PFSK-1 (cell line): Measurements from ENCODE around the gene PCDHGA1.

Experiments used
- POLR2AphosphoS5 ChIP-seq: IDR thresholded peaks from 2 replicates; pipeline ENCODE4 v1.6.1; 2012; ENCODE audit warnings: low read depth, mild to moderate bottlenecking, control low read depth, low read length, moderate library complexity
- REST ChIP-seq, 2 experiments: IDR thresholded peaks; 2 replicates each; pipeline versions ENCODE4 v1.6.1 to v1.8.0; 2011 to 2012; ENCODE audit warnings: low read depth in 2 of 2, low read length in 2 of 2, control low read depth in 1 of 2, inconsistent platforms in 1 of 2, mild to moderate bottlenecking in 1 of 2, moderate library complexity in 1 of 2; ENCODE audit not compliant: insufficient read depth in 1 of 2
- TAF1 ChIP-seq: IDR thresholded peaks from 2 replicates; pipeline ENCODE4 v1.6.1; 2012; ENCODE audit warnings: low read length, control low read depth, borderline replicate concordance; ENCODE audit not compliant: insufficient read depth

GRCh38 chr5:141494761-141495452 is 164.6 kb downstream of the PCDHGA1 start:
- TF ChIP-seq TAF1 (no peak), POLR2AphosphoS5 (no peak), REST (IDR thresholded peaks at IDR 0.05; ENCODE audit: insufficient read depth in 1 of 2, low read depth in 2 of 2, low read length in 2 of 2) (no peak)
